Superior temporal gyrus (tissue), 1 donor: ENCODE measurements around the gene PCDHGB3.

Experiments used
- DNase-seq: peaks from one replicate; pipeline ENCODE4 v3.0.0-alpha.2; 2016; ENCODE audit errors: extremely low spot score

Gene PCDHGB3

GRCh38 chr5:141419074-141419880 lies 49.2 kb downstream of the PCDHGB3 start:
- no peak for DNase-seq

DNA sequence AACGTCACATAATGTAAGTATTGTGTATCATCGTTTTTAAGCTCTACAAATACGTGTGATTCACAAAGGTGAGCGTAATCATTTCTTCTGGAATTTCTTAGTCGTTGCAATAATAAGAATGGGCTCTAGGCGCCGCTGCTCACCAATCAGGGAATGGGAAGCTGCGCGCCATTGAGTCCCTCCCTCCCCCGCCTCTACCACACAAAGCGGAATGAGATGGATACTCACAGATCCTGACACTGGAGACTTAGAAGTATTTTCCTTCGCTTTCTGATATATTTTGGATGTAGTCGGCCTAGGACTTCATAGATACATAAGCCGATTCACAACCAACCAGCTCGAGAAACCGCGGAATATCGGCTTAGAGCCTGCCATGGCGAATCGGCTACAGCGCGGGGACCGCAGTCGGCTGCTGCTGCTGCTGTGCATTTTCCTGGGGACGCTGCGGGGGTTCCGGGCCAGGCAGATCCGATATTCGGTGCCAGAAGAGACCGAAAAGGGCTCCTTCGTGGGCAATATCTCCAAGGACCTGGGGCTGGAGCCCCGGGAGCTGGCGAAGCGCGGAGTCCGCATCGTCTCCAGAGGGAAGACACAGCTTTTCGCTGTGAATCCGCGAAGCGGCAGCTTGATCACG lies 50.9 kb downstream of the PCDHGB3 start, which contains the start of gene PCDHGA11:
Gene PCDHGA11, plus strand, starts transcription at position 197 of the 634 bp plus-strand sequence. Its CDS starts 177 bp downstream, at position 374.
- DNase-seq, result peak; percentile 16

DNA sequence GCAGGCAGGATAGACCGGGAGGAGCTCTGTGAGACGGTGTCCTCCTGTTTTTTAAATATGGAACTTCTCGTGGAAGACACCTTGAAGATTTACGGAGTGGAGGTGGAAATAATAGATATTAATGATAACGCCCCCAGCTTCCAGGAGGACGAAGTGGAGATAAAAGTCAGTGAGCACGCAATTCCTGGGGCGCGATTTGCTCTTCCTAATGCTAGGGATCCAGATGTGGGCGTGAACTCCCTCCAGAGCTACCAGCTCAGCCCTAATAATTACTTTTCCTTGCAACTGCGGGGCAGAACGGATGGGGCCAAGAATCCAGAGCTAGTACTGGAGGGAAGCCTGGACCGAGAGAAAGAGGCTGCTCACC lies 51.4 kb downstream of the PCDHGB3 start:
- DNase-seq, result no peak
